ENCODE results near the gene HEPH.
"Not testable (repeated sequence)": the region's sequence is repeated elsewhere in the genome, so short reads cannot be mapped to it uniquely, and the experiment has no call there.

HEPH gene

GRCh38 chrX:66203114-66203513 lies 39.1 kb downstream of the HEPH start:
- FAIRE-seq (no peak), DNase-seq (ENCODE audit: insufficient read length, low spot score) (no peak)

DNA sequence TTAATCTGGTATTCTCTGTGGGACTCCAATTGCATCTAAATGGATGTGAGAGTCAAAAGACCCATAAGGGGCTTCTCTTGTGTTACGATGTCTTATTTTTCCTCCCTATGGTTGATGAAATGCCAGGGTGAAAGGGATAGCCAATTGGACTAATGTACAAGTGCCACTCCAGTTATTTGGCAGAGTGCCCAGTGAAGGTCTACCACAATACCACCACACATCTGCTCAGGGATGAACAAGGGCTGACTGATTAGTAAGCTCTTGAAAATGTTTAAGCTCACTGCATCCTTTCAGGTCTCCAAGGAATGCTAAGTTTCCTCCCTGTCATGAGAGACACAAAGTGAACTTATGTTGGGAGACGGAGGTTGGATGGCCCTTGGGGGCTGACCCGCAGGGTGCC lies 57.8 kb downstream of the HEPH start:
- FAIRE-seq (no peak), DNase-seq (ENCODE audit: insufficient read length, low spot score) (no peak)

DNA sequence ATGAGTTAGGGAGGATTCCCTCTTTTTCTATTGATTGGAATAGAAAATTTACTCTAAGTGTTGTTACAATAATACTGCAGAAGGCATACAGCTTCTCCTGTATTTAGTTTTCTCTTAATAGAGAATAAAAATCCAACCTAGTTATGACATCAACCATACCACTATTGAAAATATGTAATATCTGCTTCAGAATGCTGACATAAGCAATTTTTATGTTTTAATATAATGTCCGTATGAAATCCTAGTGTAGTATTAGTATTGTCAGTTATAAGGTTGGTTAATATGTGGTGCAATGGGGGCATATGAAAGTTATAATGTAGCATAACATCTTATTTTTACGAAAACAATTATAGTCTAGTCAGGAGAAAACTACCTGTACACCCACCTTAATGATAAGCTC lies 68.2 kb downstream of the HEPH start:
- no peak for DNase-seq (ENCODE audit: insufficient read length, low spot score)

GRCh38 chrX:66233209-66233608 lies 69.2 kb downstream of the HEPH start:
- FAIRE-seq (no peak), DNase-seq (ENCODE audit: insufficient read length, low spot score) (no peak)

More for the DNA sequence above, 68.2 kb downstream of the HEPH start:
- FAIRE-seq = no peak

- FAIRE-seq; DNase-seq (ENCODE audit: insufficient read length, low spot score): not testable (repeated sequence)
Measured at GRCh38 chrX:66233904-66234303, 69.9 kb downstream of the HEPH start.

DNA sequence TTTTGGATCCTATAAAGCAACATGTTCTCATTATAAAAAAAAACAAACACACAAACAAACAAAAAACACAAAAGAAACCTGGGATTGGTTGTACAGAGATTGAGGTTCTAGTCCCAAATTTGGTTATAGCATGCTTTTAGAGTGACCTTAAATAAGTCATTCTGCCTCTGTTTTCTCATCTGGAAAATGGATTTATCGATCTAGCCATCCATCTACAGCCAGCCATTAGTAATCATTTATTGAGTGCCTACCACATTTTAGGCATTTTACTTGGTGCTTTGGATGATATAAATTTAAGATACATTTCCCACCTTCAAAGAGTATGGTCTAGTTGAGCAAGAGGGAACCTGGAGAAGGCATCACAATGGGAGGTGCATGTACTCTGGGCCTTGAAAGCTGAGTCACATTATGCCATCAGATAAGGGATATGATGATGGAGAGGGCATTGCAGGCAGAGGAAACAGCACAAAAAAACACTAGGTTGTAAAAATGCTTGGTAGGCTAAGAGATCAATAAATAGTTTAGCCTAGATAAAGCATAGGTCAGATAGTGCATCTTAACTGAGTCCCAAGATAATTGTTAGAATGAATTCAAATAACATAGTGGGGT lies 91.4 kb downstream of the HEPH start:
- no peak for FAIRE-seq
- DNase-seq (ENCODE audit: insufficient read length, low spot score) = no peak

- FAIRE-seq (no peak), DNase-seq (ENCODE audit: insufficient read length, low spot score) (no peak)
Measured at GRCh38 chrX:66262807-66263206, 98.8 kb downstream of the HEPH start.
